ENCODE data around the gene LY6G6D. TPM values are rescaled to one million over a fixed set of nuclear protein-coding genes. Genes with fewer than 3 reads are reported as not detected.

LY6G6D gene
- total and polyA plus RNA-seq, 2 of the 13 experiments (the other 11 are each of a cell fraction or from before 2014, with no cell fraction given): not detected

DNA sequence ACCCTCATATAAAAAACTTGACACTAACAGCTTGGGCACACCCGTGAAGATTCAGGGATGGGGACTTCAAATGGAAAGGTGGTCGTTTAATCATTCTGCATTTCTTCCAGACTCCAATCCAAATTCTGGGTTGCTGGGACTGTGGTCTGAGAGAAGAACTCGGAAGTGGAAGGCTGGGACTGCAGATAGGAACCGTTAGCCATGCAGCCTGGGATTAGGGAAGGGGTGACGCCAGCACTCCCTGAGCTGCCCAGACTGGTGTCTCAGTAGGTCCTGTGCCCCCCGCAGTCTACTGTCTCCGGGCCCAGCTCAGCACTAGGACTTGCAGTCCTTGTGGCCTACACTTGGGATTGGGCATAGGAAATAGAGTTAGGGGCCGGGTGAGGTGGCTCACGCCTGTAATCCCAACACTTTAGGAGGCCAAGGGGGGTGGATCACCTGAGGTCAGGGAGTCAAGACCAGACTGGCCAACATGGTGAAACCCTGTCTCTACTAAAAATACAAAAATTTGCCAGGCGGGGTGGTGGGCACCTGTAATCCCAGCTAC lies 21.7 kb downstream of the LY6G6D start (continued):
- TF ChIP-seq, protein P1, sequence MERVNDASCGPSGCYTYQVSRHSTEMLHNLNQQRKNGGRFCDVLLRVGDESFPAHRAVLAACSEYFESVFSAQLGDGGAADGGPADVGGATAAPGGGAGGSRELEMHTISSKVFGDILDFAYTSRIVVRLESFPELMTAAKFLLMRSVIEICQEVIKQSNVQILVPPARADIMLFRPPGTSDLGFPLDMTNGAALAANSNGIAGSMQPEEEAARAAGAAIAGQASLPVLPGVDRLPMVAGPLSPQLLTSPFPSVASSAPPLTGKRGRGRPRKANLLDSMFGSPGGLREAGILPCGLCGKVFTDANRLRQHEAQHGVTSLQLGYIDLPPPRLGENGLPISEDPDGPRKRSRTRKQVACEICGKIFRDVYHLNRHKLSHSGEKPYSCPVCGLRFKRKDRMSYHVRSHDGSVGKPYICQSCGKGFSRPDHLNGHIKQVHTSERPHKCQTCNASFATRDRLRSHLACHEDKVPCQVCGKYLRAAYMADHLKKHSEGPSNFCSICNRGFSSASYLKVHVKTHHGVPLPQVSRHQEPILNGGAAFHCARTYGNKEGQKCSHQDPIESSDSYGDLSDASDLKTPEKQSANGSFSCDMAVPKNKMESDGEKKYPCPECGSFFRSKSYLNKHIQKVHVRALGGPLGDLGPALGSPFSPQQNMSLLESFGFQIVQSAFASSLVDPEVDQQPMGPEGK (CRISPR knock-in tag; IDR thresholded peaks at IDR 0.05): no peak
- 0 out of 2 replicates have a peak, but pooled peaks have one; percentile 11 for TF ChIP-seq ZFP90 (CRISPR knock-in tag; IDR thresholded peaks at IDR 0.05; ENCODE audit: borderline replicate concordance)
- TF ChIP-seq ARNTL (CRISPR knock-in tag; IDR thresholded peaks at IDR 0.05): no peak
- TF ChIP-seq ZNF879 (CRISPR knock-in tag; IDR thresholded peaks at IDR 0.05): peak; percentile 73
- TF ChIP-seq NR2F2 (IDR thresholded peaks at IDR 0.05; ENCODE audit: borderline replicate concordance, low read depth): no peak
- TF ChIP-seq ZNF572 (CRISPR knock-in tag; IDR thresholded peaks at IDR 0.05): no peak; the same call in 1 of the 2 replicates
- TF ChIP-seq, protein P2, sequence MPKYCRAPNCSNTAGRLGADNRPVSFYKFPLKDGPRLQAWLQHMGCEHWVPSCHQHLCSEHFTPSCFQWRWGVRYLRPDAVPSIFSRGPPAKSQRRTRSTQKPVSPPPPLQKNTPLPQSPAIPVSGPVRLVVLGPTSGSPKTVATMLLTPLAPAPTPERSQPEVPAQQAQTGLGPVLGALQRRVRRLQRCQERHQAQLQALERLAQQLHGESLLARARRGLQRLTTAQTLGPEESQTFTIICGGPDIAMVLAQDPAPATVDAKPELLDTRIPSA (CRISPR knock-in tag; IDR thresholded peaks at IDR 0.05; ENCODE audit: borderline replicate concordance): no peak
- no peak for TF ChIP-seq ZNF383 (CRISPR knock-in tag; IDR thresholded peaks at IDR 0.05; ENCODE audit: borderline replicate concordance)
- no peak for TF ChIP-seq ZNF737 (CRISPR knock-in tag; IDR thresholded peaks at IDR 0.05; ENCODE audit: borderline replicate concordance)
- TF ChIP-seq DNMT3B (CRISPR knock-in tag; conservative IDR thresholded peaks at IDR 0.05): no peak
- peak; percentile 99 for TF ChIP-seq ZC3H4 (CRISPR knock-in tag; IDR thresholded peaks at IDR 0.05; ENCODE audit: borderline replicate concordance)
- TF ChIP-seq, protein P3, sequence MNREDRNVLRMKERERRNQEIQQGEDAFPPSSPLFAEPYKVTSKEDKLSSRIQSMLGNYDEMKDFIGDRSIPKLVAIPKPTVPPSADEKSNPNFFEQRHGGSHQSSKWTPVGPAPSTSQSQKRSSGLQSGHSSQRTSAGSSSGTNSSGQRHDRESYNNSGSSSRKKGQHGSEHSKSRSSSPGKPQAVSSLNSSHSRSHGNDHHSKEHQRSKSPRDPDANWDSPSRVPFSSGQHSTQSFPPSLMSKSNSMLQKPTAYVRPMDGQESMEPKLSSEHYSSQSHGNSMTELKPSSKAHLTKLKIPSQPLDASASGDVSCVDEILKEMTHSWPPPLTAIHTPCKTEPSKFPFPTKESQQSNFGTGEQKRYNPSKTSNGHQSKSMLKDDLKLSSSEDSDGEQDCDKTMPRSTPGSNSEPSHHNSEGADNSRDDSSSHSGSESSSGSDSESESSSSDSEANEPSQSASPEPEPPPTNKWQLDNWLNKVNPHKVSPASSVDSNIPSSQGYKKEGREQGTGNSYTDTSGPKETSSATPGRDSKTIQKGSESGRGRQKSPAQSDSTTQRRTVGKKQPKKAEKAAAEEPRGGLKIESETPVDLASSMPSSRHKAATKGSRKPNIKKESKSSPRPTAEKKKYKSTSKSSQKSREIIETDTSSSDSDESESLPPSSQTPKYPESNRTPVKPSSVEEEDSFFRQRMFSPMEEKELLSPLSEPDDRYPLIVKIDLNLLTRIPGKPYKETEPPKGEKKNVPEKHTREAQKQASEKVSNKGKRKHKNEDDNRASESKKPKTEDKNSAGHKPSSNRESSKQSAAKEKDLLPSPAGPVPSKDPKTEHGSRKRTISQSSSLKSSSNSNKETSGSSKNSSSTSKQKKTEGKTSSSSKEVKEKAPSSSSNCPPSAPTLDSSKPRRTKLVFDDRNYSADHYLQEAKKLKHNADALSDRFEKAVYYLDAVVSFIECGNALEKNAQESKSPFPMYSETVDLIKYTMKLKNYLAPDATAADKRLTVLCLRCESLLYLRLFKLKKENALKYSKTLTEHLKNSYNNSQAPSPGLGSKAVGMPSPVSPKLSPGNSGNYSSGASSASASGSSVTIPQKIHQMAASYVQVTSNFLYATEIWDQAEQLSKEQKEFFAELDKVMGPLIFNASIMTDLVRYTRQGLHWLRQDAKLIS (CRISPR knock-in tag; IDR thresholded peaks at IDR 0.05): peak; percentile 85; the same call in 1 of the 2 replicates
- no peak for TF ChIP-seq TBL1XR1 (IDR thresholded peaks at IDR 0.05; ENCODE audit: borderline replicate concordance, low read length, partially characterized antibody)
- TF ChIP-seq, protein P4, sequence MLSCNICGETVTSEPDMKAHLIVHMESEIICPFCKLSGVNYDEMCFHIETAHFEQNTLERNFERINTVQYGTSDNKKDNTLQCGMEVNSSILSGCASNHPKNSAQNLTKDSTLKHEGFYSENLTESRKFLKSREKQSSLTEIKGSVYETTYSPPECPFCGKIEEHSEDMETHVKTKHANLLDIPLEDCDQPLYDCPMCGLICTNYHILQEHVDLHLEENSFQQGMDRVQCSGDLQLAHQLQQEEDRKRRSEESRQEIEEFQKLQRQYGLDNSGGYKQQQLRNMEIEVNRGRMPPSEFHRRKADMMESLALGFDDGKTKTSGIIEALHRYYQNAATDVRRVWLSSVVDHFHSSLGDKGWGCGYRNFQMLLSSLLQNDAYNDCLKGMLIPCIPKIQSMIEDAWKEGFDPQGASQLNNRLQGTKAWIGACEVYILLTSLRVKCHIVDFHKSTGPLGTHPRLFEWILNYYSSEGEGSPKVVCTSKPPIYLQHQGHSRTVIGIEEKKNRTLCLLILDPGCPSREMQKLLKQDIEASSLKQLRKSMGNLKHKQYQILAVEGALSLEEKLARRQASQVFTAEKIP (CRISPR knock-in tag; IDR thresholded peaks at IDR 0.05; ENCODE audit: borderline replicate concordance): no peak
- TF ChIP-seq WIZ (CRISPR knock-in tag; IDR thresholded peaks at IDR 0.05): no peak
- no peak for TF ChIP-seq RFX1 (IDR thresholded peaks at IDR 0.05)
- TF ChIP-seq, protein P5, sequence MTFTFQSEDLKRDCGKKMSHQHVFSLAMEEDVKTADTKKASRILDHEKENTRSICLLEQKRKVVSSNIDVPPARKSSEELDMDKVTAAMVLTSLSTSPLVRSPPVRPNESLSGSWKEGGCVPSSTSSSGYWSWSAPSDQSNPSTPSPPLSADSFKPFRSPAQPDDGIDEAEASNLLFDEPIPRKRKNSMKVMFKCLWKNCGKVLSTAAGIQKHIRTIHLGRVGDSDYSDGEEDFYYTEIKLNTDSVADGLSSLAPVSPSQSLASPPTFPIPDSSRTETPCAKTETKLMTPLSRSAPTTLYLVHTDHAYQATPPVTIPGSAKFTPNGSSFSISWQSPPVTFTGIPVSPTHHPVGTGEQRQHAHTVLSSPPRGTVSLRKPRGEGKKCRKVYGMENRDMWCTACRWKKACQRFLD (CRISPR knock-in tag; IDR thresholded peaks at IDR 0.05; ENCODE audit: borderline replicate concordance): 0 out of 2 replicates have a peak, but pooled peaks have one; percentile 54
- TF ChIP-seq, protein P6, sequence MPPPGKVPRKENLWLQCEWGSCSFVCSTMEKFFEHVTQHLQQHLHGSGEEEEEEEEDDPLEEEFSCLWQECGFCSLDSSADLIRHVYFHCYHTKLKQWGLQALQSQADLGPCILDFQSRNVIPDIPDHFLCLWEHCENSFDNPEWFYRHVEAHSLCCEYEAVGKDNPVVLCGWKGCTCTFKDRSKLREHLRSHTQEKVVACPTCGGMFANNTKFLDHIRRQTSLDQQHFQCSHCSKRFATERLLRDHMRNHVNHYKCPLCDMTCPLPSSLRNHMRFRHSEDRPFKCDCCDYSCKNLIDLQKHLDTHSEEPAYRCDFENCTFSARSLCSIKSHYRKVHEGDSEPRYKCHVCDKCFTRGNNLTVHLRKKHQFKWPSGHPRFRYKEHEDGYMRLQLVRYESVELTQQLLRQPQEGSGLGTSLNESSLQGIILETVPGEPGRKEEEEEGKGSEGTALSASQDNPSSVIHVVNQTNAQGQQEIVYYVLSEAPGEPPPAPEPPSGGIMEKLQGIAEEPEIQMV (CRISPR knock-in tag; IDR thresholded peaks at IDR 0.05; ENCODE audit: low read depth): no peak

Data from HepG2 (cell line).